HG03457 (cell line): ENCODE results near the gene PRKCSH.
"Not testable (repeated sequence)": the region's sequence is repeated elsewhere in the genome, so short reads cannot be mapped to it uniquely, and the experiment has no call there.

ENCODE experiments used
- ATAC-seq: cut with Tn5 transposase; IDR thresholded peaks from one replicate; pipeline ENCODE4 v1.9.1; 2021; ENCODE audit warnings: moderate number of reproducible peaks; ENCODE audit not compliant: unreplicated experiment

Gene PRKCSH

DNA sequence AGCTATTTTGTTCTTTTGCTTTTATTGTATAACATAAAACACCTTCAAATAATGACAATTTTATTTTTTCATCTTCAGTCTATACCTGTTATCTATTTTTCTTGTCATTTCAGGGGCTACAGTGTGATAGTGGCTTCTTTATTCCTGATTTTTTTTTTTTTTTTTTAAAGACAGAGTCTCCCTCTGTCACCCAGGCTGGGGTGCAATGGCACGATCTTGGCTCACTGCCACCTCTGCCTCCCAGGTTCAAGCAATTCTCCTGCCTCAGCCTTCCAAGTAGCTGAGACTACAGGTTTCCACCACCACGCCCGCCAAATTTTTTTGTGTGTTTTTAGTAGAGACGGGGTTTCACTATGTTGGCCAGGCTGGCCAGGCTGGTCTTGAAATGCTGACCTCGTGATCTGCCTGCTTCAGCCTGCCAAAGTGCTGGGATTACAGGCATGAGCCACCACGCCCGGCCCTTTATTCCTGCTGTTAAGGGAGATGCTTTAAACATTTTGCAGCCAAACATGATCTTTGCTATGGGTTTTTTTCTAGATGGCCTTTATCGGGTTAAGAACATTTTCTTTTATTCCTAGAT, 32.9 kb downstream of the PRKCSH start:
- not testable (repeated sequence) for ATAC-seq

DNA sequence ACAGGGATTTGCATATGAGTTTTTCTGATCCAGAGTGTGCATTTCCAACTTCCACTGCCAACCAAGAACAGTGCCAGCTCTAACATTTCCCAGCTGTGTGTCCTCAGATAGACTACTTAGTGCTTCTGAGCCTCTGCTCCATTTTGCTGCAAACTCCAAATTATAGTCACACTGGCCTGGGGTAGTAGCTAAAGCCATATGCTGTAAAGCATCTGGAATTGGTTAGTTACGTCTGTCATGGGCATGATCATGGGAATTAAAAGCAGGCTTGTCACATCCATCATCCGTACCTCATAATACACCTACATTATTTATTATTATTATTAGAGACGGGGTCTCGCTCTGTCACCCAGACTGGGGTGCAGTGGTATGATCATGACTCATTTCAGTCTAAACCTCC, 38.3 kb downstream of the PRKCSH start:
- ATAC-seq = no peak

- ATAC-seq = not testable (repeated sequence)
Measured at GRCh38 chr19:11475343-11475742, 39.9 kb downstream of the PRKCSH start.

- no peak for ATAC-seq
Measured at GRCh38 chr19:11475861-11476260, 40.4 kb downstream of the PRKCSH start.

GRCh38 chr19:11478167-11479089, 43.0 kb downstream of the PRKCSH start:
- no peak for ATAC-seq

GRCh38 chr19:11479090-11479897, 43.9 kb downstream of the PRKCSH start:
- ATAC-seq = no peak

- ATAC-seq = no peak
Measured at GRCh38 chr19:11479898-11480714, 44.7 kb downstream of the PRKCSH start.

- no peak for ATAC-seq
Measured at GRCh38 chr19:11480715-11481533, 45.5 kb downstream of the PRKCSH start, which contains the start of gene ELAVL3. ELAVL3 (minus strand) TSS chr19:11481046; CDS start chr19:11480608, 438 bp downstream.

DNA sequence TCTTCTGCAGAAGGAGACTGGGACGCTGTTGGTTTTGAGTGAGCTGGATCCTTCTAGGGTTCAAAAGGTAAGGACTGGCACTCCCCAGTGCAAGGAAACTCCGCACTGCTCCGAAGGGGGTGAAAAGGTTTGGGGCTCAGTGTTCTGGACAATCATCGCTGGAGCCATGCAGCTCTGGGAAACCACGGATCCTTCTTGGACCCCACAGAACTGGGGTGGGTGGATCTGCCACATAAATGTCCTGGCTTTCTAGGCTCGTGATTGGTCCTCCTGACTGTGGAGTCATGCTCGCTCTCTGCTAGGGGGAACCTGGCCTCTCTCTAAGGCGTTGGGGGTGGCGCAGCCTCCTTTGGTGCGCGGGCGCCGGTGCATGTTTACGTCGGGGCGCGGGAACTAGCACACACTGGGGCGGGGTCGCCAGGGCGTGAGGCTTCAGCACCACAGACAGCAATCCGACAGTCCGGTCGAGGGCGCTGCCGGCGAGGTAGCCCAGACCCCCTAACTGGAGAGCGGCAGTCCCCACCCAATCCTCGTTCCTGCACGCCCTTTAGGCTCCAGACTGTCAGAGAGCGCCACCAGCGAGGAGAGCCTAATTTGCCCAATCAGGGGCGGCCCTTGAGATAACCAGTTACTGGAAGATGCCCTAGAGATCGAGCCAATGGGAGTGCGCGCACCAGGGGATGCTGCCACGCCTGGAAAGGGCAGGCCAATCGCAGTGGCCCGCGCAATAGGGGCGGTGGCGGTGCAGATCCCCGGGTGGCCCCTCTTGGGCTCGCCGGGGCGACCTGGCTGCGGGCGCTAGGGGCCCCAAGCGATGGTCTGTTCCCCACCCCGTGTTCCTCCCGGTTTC, 46.3 kb downstream of the PRKCSH start:
- no peak for ATAC-seq

GRCh38 chr19:11482384-11483050, 47.1 kb downstream of the PRKCSH start:
- peak; percentile 49 for ATAC-seq

DNA sequence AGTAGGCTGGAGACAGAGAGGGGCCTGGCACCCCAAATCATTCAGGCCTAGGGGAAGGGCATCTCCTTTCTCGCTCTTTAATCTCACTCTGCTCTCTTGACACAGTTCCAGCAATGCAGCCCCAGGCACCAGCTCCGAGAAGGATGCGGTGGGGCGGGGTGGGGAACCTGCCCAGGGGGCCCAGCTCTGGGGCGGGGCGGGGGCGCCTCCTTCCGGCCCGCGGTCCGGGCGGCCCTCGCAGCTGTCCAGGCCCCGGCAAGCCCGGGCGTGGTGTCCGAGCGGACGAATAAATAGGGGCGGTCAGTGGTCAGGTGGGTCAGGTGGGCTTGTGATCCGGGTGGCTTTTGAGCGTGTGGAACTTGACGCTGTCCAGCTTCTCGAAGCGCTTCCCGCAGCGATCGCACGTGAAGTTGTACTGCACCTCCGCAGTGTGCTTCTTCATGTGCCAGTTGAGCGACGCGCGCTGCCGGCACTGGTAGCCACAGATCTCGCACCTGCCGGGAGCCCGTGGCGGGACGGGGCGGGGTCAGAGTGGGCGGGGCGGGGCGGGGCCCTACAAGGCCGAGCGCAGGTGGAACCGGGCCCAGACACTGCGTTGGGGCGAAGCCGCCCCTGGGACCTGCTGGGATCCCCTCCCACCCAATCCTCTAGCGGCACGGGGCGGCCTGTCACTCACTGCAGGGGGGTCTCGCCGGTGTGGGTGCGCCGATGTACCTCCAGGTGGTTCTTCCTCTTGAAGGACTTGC, 48.1 kb downstream of the PRKCSH start:
- ATAC-seq = no peak

- no peak for ATAC-seq
Measured at GRCh38 chr19:11485245-11485837, 49.9 kb downstream of the PRKCSH start.

GRCh38 chr19:11486661-11487503, 51.4 kb downstream of the PRKCSH start:
- ATAC-seq = no peak

DNA sequence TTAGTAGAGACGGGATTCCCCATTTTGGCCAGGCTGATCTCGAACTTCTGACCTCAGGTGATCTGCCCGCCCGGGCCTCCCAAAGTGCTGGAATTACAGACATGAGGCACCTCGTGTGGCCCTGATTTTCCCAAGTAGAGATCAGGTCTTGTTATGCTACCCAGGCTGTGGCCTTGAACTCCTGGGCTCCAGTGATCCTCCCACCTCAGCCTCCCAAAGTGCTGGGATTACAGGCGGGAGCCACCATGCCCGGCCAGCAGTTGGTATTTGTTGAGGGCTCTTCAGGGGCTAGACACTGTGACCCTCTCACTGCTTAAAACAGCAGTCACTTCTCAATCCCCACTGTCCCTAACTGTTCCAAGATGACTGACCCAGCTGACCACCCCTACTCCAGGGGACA, 53.9 kb downstream of the PRKCSH start:
- ATAC-seq = no peak

- ATAC-seq = no peak
Measured at GRCh38 chr19:11494634-11495285, 59.3 kb downstream of the PRKCSH start.

GRCh38 chr19:11495481-11495880, 60.0 kb downstream of the PRKCSH start:
- ATAC-seq = no peak
